ENCODE data around the gene C20orf204.

The C20orf204 gene

GRCh38 chr20:64062596-64063388 is 26.8 kb downstream of the C20orf204 start, which contains the start of gene TCEA2:
Gene TCEA2, plus strand, starts transcription at chr20:64063198. Its CDS starts 115 bp downstream, at chr20:64063313.
- Histone ChIP-seq H3K4me3 (peak within 1 kb of the TSS; percentile 87), H3K27ac (peak within 1 kb of the TSS; percentile 26; the same call in 1 of the 2 replicates), H3K36me3 (ENCODE audit: insufficient read depth, low read length) (no peaks in the 10 kb centered on the region), H3K9ac (ENCODE audit: insufficient read length) (peak within 1 kb of the TSS; percentile 78), H3K9me3 (ENCODE audit: low read depth, low read length) (no peaks in the 10 kb centered on the region)
- TF ChIP-seq EZH2 (IDR thresholded peaks at IDR 0.05) = no peak
- TF ChIP-seq POLR2AphosphoS5 (IDR thresholded peaks at IDR 0.05; ENCODE audit: borderline replicate concordance, low read depth, low read length) = peak; percentile 75
- DNase-seq (ENCODE audit: low read depth, low spot score) = peak; percentile 57

GRCh38 chr20:64063389-64064144 is 27.6 kb downstream of the C20orf204 start:
- Histone ChIP-seq H3K9ac (ENCODE audit: insufficient read length) (peak overlapping the region; percentile 76), H3K9me3 (ENCODE audit: low read depth, low read length) (no peaks in the 10 kb centered on the region), H3K27ac (no peak overlapping the region), H3K4me3 (peak overlapping the region; percentile 87), H3K36me3 (ENCODE audit: insufficient read depth, low read length) (no peaks in the 10 kb centered on the region)
- DNase-seq (ENCODE audit: low read depth, low spot score) = no peak
- TF ChIP-seq FOXP2 (optimal IDR thresholded peaks at IDR 0.05; ENCODE audit: control extremely low read depth, extremely low read length, insufficient read depth) (no peak), EZH2 (IDR thresholded peaks at IDR 0.05) (no peak), POLR2AphosphoS5 (IDR thresholded peaks at IDR 0.05; ENCODE audit: borderline replicate concordance, low read depth, low read length) (no peak)

- Histone ChIP-seq H3K9ac (ENCODE audit: insufficient read length) (no peak overlapping the region), H3K27ac (no peak overlapping the region), H3K36me3 (ENCODE audit: insufficient read depth, low read length) (no peaks in the 10 kb centered on the region), H3K4me3 (peak overlapping the region; percentile 87), H3K9me3 (ENCODE audit: low read depth, low read length) (no peaks in the 10 kb centered on the region)
- TF ChIP-seq EZH2 (IDR thresholded peaks at IDR 0.05) (no peak), POLR2AphosphoS5 (IDR thresholded peaks at IDR 0.05; ENCODE audit: borderline replicate concordance, low read depth, low read length) (no peak), FOXP2 (optimal IDR thresholded peaks at IDR 0.05; ENCODE audit: control extremely low read depth, extremely low read length, insufficient read depth) (no peak)
- DNase-seq (ENCODE audit: low read depth, low spot score) = no peak
Measured at GRCh38 chr20:64064145-64064698, 28.2 kb downstream of the C20orf204 start.

- Histone ChIP-seq H3K4me3 (no peak overlapping the region), H3K9ac (ENCODE audit: insufficient read length) (no peak overlapping the region), H3K27ac (no peak overlapping the region), H3K36me3 (ENCODE audit: insufficient read depth, low read length) (no peaks in the 10 kb centered on the region), H3K9me3 (ENCODE audit: low read depth, low read length) (no peaks in the 10 kb centered on the region)
- no peak for TF ChIP-seq EZH2 (IDR thresholded peaks at IDR 0.05)
- no peak for TF ChIP-seq FOXP2 (optimal IDR thresholded peaks at IDR 0.05; ENCODE audit: control extremely low read depth, extremely low read length, insufficient read depth)
- no peak for TF ChIP-seq POLR2AphosphoS5 (IDR thresholded peaks at IDR 0.05; ENCODE audit: borderline replicate concordance, low read depth, low read length)
- no peak for DNase-seq (ENCODE audit: low read depth, low spot score)
Measured at GRCh38 chr20:64065062-64065973, 29.3 kb downstream of the C20orf204 start.

GRCh38 chr20:64065974-64066343 is 30.0 kb downstream of the C20orf204 start:
- TF ChIP-seq EZH2 (IDR thresholded peaks at IDR 0.05) = no peak
- no peak for TF ChIP-seq POLR2AphosphoS5 (IDR thresholded peaks at IDR 0.05; ENCODE audit: borderline replicate concordance, low read depth, low read length)
- no peak for TF ChIP-seq FOXP2 (optimal IDR thresholded peaks at IDR 0.05; ENCODE audit: control extremely low read depth, extremely low read length, insufficient read depth)
- Histone ChIP-seq H3K27ac (no peak overlapping the region), H3K4me3 (no peak overlapping the region), H3K9ac (ENCODE audit: insufficient read length) (no peak overlapping the region), H3K36me3 (ENCODE audit: insufficient read depth, low read length) (no peaks in the 10 kb centered on the region), H3K9me3 (ENCODE audit: low read depth, low read length) (no peaks in the 10 kb centered on the region)
- DNase-seq (ENCODE audit: low read depth, low spot score) = no peak

- no peak for TF ChIP-seq POLR2AphosphoS5 (IDR thresholded peaks at IDR 0.05; ENCODE audit: borderline replicate concordance, low read depth, low read length)
- TF ChIP-seq FOXP2 (optimal IDR thresholded peaks at IDR 0.05; ENCODE audit: control extremely low read depth, extremely low read length, insufficient read depth) = no peak
- no peak for TF ChIP-seq EZH2 (IDR thresholded peaks at IDR 0.05)
- Histone ChIP-seq H3K27ac (no peak overlapping the region), H3K9ac (ENCODE audit: insufficient read length) (no peak overlapping the region), H3K9me3 (ENCODE audit: low read depth, low read length) (no peaks in the 10 kb centered on the region), H3K4me3 (no peak overlapping the region), H3K36me3 (ENCODE audit: insufficient read depth, low read length) (no peaks in the 10 kb centered on the region)
- DNase-seq (ENCODE audit: low read depth, low spot score) = no peak
Measured at GRCh38 chr20:64067005-64067632, 31.1 kb downstream of the C20orf204 start.

GRCh38 chr20:64067733-64068307 is 31.8 kb downstream of the C20orf204 start:
- Histone ChIP-seq H3K36me3 (ENCODE audit: insufficient read depth, low read length) (no peaks in the 10 kb centered on the region), H3K4me3 (no peak overlapping the region), H3K27ac (no peak overlapping the region), H3K9ac (ENCODE audit: insufficient read length) (no peak overlapping the region), H3K9me3 (ENCODE audit: low read depth, low read length) (no peaks in the 10 kb centered on the region)
- DNase-seq (ENCODE audit: low read depth, low spot score) = no peak
- TF ChIP-seq FOXP2 (optimal IDR thresholded peaks at IDR 0.05; ENCODE audit: control extremely low read depth, extremely low read length, insufficient read depth) (no peak), POLR2AphosphoS5 (IDR thresholded peaks at IDR 0.05; ENCODE audit: borderline replicate concordance, low read depth, low read length) (no peak), EZH2 (IDR thresholded peaks at IDR 0.05) (no peak)
